ENCODE results near the gene MAPK10. TPM values are rescaled to one million over a fixed set of nuclear protein-coding genes. Genes with fewer than 3 reads are reported as not detected.

Gene MAPK10
- total RNA-seq, 2 experiments from 2014 or later = 0.28 to 0.36 TPM

DNA sequence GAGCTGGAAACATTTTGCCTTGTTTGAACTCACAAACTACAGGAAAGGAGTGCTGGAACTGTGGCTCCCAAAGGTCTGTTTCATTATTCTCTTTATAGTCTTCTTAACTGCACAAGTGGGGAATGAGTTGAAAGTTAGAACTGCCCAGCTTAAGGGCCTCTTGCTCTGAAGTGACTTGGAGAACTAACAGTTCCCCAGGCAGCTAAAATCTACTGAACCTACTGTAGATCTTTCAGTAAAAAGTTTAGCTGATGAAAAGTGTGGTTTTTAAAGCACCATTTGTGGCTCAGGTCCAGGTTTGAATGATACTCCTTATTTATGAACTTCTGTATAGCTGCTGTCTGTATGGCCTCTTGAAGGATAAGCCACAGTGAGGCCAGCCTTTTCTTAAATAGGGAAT lies 353.8 kb downstream of the MAPK10 start:
- Mint-ChIP-seq H3K4me1 (ENCODE audit: low read depth) (no peaks in the 10 kb centered on the region), H3K36me3 (ENCODE audit: low read depth) (no peaks in the 10 kb centered on the region), H3K9me3 (no peaks in the 10 kb centered on the region), H3K4me3 (no peak overlapping the region), H3K27ac (no peak overlapping the region), H3K27me3 (no peaks in the 10 kb centered on the region)
- ATAC-seq (ENCODE audit: poor library complexity) (no peak), DNase-seq (no peak)
- Histone ChIP-seq H3K4me1 (ENCODE audit: insufficient read depth, low read length) (no peaks in the 10 kb centered on the region), H3K9me3 (ENCODE audit: control insufficient read depth in 1 of 2, insufficient read depth in 1 of 2, low read length in 2 of 2) (no peaks in the 10 kb centered on the region), H3K4me3 (ENCODE audit: low read length) (no peak overlapping the region), H3K36me3 (ENCODE audit: insufficient read depth, low read length) (no peaks in the 10 kb centered on the region), H3K27me3 (ENCODE audit: control insufficient read depth in 1 of 2, insufficient read depth in 2 of 2, low read length in 2 of 2) (no peaks in the 10 kb centered on the region), H3K27ac (ENCODE audit: low read depth in 1 of 2, low read length in 2 of 2) (no peak overlapping the region)
- no peak for TF ChIP-seq CTCF (IDR thresholded peaks at IDR 0.05)
- intact Hi-C loops (cut with DNase I, micrococcal nuclease) = no loop called here
- CTCF ChIA-PET = no interaction called here
- POLR2A ChIA-PET = no interaction called here

DNA sequence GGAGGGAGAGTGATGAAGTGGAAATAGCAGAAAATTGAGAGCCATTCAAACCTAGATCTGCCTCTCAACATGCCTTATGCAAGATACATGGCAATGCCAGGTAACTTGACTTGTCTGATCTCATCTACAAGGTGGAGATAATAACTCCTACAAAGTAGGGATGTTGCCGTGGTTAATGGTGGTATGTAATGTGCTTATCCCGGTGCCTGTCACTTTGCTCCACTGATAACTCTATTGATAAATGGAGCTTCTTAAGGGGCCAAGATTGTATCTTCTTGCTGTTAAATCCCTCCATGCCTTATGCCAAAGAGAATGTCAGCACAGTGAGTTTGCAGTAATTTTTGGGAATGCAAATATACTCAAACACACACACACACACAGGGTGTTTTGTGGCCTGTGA lies 355.8 kb downstream of the MAPK10 start:
- H3K4me3 Mint-ChIP-seq = no peak overlapping the region
- POLR2A ChIA-PET = no interaction called here
- CTCF ChIA-PET = no interaction called here
- no peak overlapping the region for H3K27ac Mint-ChIP-seq
- no peak overlapping the region for H3K27ac ChIP-seq (ENCODE audit: low read depth in 1 of 2, low read length in 2 of 2)
- no peaks in the 10 kb centered on the region for H3K4me1 ChIP-seq (ENCODE audit: insufficient read depth, low read length)
- H3K4me1 Mint-ChIP-seq (ENCODE audit: low read depth) = no peaks in the 10 kb centered on the region
- DNase-seq (no peak), ATAC-seq (ENCODE audit: poor library complexity) (no peak)
- TF ChIP-seq CTCF (IDR thresholded peaks at IDR 0.05) = no peak
- no peaks in the 10 kb centered on the region for H3K36me3 Mint-ChIP-seq (ENCODE audit: low read depth)
- no peaks in the 10 kb centered on the region for H3K9me3 ChIP-seq (ENCODE audit: control insufficient read depth in 1 of 2, insufficient read depth in 1 of 2, low read length in 2 of 2)
- intact Hi-C loops (cut with DNase I, micrococcal nuclease) = no loop called here
- H3K4me3 ChIP-seq (ENCODE audit: low read length) = no peak overlapping the region
- H3K9me3 Mint-ChIP-seq = no peaks in the 10 kb centered on the region
- H3K36me3 ChIP-seq (ENCODE audit: insufficient read depth, low read length) = no peaks in the 10 kb centered on the region
- no peaks in the 10 kb centered on the region for H3K27me3 ChIP-seq (ENCODE audit: control insufficient read depth in 1 of 2, insufficient read depth in 2 of 2, low read length in 2 of 2)
- no peaks in the 10 kb centered on the region for H3K27me3 Mint-ChIP-seq

GRCh38 chr4:86001591-86001990 lies 358.3 kb downstream of the MAPK10 start:
- Histone ChIP-seq H3K27me3 (ENCODE audit: control insufficient read depth in 1 of 2, insufficient read depth in 2 of 2, low read length in 2 of 2) (no peaks in the 10 kb centered on the region), H3K4me3 (ENCODE audit: low read length) (no peak overlapping the region), H3K9me3 (ENCODE audit: control insufficient read depth in 1 of 2, insufficient read depth in 1 of 2, low read length in 2 of 2) (no peaks in the 10 kb centered on the region), H3K27ac (ENCODE audit: low read depth in 1 of 2, low read length in 2 of 2) (no peak overlapping the region), H3K36me3 (ENCODE audit: insufficient read depth, low read length) (no peaks in the 10 kb centered on the region), H3K4me1 (ENCODE audit: insufficient read depth, low read length) (no peaks in the 10 kb centered on the region)
- H3K4me3 Mint-ChIP-seq = no peak overlapping the region
- no peaks in the 10 kb centered on the region for H3K9me3 Mint-ChIP-seq
- CTCF ChIA-PET = no interaction called here
- intact Hi-C loops (cut with DNase I, micrococcal nuclease) = no loop called here
- no peak for ATAC-seq (ENCODE audit: poor library complexity)
- DNase-seq = no peak
- POLR2A ChIA-PET = no interaction called here
- H3K4me1 Mint-ChIP-seq (ENCODE audit: low read depth) = no peaks in the 10 kb centered on the region
- no peaks in the 10 kb centered on the region for H3K27me3 Mint-ChIP-seq
- TF ChIP-seq CTCF (IDR thresholded peaks at IDR 0.05) = no peak
- H3K36me3 Mint-ChIP-seq (ENCODE audit: low read depth) = no peaks in the 10 kb centered on the region
- no peak overlapping the region for H3K27ac Mint-ChIP-seq
